ENCODE results near the gene FDXACB1.

FDXACB1 gene

DNA sequence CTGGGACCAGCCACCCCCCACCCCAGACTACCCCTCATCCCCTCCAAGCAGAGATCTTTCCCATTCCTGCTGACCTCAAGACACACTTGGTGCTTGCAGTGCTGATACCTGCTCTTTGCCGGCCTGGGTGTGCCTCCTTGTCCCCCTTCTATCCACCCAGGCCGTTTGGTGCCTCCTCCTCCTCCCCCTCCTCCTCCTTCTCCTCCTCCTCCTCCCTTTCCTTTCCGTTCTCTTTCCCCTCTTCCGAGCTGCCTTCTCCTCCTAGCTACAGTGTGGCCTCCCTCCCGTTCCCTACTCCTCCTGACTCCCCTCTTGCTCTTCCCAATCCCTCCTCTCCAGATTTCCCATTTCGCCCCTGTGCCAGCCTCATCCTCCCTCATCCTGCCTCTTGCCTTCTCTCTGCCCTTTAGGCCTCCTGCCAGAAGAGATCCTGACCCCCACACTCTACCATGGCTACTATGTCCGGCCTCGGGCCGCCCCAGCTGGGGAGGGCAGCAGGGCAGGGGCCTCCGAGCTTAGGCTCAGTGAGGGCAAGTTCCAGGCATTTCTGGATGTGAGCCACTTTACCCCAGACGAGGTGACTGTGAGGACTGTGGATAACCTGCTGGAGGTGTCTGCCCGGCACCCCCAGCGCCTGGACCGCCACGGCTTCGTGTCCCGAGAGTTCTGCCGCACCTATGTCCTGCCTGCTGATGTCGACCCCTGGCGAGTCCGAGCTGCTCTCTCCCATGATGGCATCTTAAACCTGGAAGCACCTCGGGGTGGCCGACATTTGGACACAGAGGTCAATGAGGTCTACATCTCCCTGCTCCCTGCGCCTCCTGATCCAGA, 34.3 kb upstream of the FDXACB1 start:
- TF ChIP-seq GATA3 (IDR thresholded peaks at IDR 0.05; ENCODE audit: low read depth, low read length) (no peak), GATA2 (IDR thresholded peaks at IDR 0.05; ENCODE audit: low read depth, low read length) (no peak)

DNA sequence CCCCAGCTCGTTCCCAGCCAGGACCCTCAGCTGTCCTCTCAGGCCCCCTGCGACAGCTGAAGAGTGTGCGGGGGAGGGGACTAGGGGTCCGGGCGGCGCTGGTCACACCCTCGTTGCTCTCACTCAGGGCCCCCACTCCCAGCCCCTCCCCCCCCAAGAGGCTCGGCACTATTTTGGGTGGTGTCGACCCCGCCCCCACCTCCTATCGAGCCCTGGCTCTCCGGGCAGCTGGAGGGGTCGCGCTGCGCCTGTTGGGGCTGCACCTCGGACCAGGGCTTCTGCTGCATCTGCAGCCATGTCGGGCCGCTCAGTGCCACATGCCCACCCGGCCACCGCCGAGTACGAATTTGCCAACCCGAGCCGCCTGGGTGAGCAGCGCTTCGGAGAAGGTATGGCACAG, 33.6 kb upstream of the FDXACB1 start, which contains the start of gene HSPB2:
TSS of gene HSPB2 (plus strand) at position 200 of the 400 bp plus-strand sequence. CDS start at position 296, 96 bp downstream.
- no peak for TF ChIP-seq GATA2 (IDR thresholded peaks at IDR 0.05; ENCODE audit: low read depth, low read length)
- TF ChIP-seq GATA3 (IDR thresholded peaks at IDR 0.05; ENCODE audit: low read depth, low read length) = no peak

DNA sequence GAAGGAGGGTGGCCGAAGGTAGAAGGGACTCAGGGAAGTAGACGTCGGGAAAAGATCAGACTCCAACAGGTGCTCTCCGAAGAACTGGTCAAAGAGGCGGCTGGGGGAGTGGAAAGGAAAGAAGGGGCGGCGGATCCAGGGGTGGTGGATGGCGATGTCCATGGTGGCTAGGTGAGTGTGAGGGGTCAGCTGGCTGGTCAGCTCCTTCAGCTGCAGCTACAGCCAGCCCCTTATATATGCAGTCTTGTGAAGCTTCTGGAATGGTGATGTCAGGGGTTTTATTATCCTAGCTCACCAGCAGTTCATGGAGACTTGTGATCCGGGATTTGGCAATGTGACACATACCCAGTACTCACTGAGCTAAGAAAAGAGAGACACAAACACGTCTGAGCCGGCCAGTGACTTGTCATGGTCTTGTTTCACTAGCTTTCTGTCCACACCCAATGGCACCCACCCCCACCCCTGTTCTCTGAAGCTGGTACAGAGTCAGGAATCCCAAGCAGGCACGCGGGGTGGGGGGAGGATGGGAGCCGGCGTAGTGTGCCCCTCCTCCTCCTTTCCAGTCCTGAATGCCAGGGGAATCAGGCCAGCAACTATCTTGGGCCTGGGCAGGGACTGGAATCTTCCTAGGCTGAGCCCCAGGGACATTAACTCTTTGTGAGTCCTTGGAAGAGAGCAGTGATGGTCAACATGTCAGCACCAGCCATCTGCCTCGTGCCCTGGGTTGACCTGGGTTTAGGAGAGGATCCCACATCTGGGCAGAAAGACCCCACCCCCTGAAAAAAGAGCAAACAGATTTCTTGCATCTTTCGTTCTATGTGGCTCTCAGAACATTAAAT, 32.8 kb upstream of the FDXACB1 start, which contains the start of gene CRYAB:
TSS of gene CRYAB (minus strand) at position 208 of the 839 bp plus-strand sequence. CDS start at position 162, 46 bp downstream.
- no peak for TF ChIP-seq GATA3 (IDR thresholded peaks at IDR 0.05; ENCODE audit: low read depth, low read length)
- TF ChIP-seq GATA2 (IDR thresholded peaks at IDR 0.05; ENCODE audit: low read depth, low read length) = no peak

DNA sequence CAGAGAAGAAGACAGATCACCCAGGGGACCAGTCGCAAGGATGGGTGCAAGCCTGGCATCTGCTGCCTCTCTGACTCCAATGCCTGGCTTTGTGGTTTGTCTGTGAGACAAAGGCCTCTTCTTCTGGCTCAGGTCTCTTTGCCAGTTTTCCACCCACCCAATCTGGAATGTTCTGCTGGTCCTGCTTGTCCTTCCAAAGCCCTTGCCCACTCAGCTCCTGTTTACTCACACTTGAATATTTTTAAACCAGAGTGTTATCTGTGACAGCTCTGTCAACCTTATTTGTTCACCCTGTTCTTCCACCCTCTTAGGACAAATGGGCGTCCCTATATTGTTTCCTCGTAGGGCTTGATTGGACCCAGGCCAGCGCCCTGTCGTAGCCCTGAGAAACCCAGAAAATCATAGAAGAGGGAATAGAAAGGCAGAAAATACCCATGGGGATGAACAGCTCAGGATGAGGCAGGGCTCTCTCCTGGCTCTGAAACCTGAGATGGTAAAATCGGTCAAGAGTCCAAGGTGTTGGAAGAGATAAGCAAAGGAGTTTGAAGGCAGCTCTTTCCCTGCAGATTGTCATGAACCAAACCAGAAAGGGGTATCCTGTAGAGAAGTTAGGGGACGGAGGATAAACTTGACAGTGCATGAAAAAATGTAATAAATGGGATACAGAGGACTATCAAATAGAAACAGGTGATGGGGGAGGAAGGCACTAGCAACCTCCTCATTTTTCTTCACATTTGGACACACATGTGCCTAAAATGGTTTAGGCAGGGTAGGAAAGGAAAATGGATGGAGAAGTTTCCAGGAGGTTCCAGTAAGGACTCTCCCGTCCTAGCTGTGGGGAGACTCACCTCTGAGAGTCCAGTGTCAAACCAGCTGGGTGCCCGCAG, 32.0 kb upstream of the FDXACB1 start:
- no peak for TF ChIP-seq GATA3 (IDR thresholded peaks at IDR 0.05; ENCODE audit: low read depth, low read length)
- TF ChIP-seq GATA2 (IDR thresholded peaks at IDR 0.05; ENCODE audit: low read depth, low read length) = no peak

DNA sequence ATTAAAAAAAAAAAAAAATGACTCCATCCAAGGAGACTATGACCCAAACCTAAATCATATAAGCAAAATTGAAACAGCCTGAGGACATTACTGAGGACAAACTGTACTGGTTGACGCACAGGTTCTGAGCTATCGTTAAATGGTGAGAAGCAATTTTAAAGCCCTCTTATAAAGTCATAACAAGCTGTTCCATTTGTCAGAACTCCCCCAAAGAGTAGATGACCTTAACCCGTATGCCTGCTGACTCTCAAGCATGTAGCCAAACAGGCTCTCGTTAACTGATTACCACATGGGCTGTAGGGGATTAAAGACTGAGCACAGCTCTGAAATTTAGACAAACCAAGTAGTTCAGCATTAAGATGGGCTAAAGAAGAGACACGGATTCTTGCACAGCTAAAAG, 30.4 kb upstream of the FDXACB1 start:
- no peak for TF ChIP-seq GATA3 (IDR thresholded peaks at IDR 0.05; ENCODE audit: low read depth, low read length)
- no peak for TF ChIP-seq GATA2 (IDR thresholded peaks at IDR 0.05; ENCODE audit: low read depth, low read length)

DNA sequence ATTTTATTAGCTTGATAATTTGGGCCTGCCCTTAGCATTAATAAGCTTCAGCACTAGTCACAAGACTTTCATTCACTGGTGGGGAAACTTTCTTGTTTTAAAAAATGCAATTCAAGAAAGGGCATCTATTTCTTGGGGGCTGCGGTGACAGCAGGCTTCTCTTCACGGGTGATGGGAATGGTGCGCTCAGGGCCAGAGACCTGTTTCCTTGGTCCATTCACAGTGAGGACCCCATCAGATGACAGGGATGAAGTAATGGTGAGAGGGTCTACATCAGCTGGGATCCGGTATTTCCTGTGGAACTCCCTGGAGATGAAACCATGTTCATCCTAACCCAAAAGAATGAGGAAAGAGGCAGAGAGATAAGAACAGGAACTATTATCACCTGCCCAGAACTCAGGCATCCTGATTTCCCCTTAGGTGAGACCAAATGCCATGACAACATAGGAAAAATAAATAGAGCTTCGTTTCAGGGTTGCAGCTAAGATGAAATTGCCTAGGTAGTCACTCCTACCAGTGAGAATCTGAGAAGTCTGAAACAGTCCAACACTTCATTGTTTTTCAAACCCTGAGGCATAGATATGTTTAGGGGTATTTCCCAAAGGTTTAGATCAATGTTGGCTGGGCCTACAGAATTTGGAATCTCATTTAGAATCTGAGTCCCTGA, 29.8 kb upstream of the FDXACB1 start:
- TF ChIP-seq GATA3 (IDR thresholded peaks at IDR 0.05; ENCODE audit: low read depth, low read length) (no peak), GATA2 (IDR thresholded peaks at IDR 0.05; ENCODE audit: low read depth, low read length) (no peak)

DNA sequence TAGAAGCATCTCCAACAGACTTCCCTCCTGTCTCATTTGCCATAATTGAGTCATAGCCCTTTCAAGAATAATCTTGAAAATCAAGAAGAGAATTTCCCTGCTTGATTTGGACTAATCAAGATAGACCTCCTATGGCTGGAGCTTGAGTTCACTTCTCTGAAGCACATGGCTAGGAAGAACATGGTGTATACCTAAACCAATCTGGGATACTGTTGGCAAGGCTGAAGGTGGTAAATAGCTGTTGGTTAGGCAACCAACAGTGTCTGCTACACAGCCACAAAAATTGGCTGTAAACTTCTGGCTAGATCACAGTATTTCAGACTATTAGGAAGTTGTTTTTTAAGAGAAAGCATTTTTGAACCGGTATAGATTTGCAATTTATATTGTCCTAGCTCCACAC, 27.7 kb upstream of the FDXACB1 start:
- TF ChIP-seq GATA2 (IDR thresholded peaks at IDR 0.05; ENCODE audit: low read depth, low read length) (no peak), GATA3 (IDR thresholded peaks at IDR 0.05; ENCODE audit: low read depth, low read length) (no peak)

DNA sequence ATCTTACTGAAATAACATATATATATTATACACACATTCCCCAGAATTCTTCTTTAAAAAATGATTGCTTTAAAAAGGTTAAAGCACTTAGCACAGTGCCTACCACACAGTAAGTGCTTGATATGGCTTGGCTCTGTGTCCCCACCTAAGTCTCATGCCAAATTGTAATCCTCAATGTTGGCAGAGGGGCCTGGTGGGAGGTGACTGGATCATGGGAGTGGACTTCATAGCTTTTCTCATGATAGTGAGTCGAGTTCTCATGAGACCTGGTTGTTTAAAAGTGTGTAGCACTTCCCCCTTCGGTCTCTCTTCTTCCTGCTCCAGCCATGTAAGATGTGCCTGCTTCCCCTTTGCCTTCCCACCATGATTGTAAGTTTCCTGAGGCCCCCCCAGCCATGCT, 26.4 kb upstream of the FDXACB1 start:
- TF ChIP-seq GATA3 (IDR thresholded peaks at IDR 0.05; ENCODE audit: low read depth, low read length) (no peak), GATA2 (IDR thresholded peaks at IDR 0.05; ENCODE audit: low read depth, low read length) (no peak)

DNA sequence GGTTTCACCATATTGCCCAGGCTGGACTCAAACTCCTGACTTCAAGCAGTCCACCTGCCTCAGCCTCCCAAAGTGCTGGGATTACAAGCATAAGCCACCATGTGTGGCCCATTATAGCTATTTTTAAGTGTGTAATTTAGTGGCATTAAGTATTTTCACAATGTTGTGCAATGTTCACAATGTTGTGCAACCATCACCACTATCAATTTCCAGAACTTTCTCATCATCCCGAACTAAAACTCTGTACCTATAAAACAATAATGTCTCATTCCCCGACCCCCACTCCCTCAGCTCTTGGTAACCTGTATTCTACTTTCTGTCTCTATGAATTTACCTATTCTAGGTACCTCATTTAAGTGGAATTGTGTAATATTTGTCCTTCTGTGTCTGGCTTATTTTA, 7.9 kb upstream of the FDXACB1 start:
- TF ChIP-seq GATA3 (IDR thresholded peaks at IDR 0.05; ENCODE audit: low read depth, low read length) (no peak), GATA2 (IDR thresholded peaks at IDR 0.05; ENCODE audit: low read depth, low read length) (no peak)

DNA sequence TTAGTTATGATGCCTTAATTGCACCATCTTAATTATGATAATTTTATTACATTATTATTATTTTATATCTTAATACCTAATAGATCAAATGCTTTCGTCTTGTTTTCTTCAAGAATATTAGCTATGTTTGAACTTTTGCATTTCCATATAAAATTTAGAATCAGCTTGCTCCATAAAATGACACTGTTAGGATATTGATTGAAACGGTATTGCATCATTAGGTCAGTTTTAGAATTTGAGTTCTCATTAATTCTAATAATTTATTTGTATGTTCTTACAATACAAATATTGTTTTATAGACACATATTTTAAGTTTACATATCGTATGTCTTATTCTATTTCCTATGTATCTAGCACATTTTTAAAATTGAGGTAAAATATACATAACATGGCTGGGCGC, 7.1 kb upstream of the FDXACB1 start:
- TF ChIP-seq GATA3 (IDR thresholded peaks at IDR 0.05; ENCODE audit: low read depth, low read length) (no peak), GATA2 (IDR thresholded peaks at IDR 0.05; ENCODE audit: low read depth, low read length) (no peak)

DNA sequence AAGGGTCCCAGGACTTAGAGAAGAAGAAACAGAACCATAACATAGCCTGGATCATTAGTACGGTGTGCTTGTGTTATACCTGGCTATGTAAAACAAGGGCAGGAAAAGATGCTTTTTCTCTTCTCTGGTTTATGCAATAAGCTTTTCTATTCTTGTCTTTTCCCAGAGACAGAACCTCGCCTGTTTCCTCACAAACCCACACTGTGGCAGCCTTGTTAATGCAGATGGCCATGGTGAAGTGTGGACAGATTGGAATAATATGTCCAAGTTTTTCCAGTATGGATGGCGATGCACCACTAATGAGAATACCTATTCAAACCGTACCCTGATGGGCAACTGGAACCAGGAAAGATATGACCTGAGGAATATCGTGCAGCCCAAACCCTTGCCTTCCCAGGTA, 3.2 kb upstream of the FDXACB1 start:
- no peak for TF ChIP-seq GATA2 (IDR thresholded peaks at IDR 0.05; ENCODE audit: low read depth, low read length)
- TF ChIP-seq GATA3 (IDR thresholded peaks at IDR 0.05; ENCODE audit: low read depth, low read length) = no peak

DNA sequence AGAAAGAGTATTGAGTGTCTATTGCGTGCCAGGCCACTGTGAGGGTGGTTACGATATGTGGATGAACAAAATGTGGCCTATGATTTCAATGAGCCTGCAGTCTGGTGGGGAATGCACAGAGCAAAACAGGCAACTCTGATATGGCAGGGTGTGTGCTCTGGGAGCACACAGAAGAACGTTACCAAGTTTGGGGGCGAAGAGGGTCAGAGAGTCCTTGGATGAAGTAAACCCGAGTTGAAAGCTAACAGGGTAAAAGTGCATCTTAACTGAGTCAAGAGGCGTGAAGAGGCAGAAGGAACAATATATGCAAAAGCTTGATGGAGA, 634 bp upstream of the FDXACB1 start:
- TF ChIP-seq GATA2 (IDR thresholded peaks at IDR 0.05; ENCODE audit: low read depth, low read length) = no peak
- no peak for TF ChIP-seq GATA3 (IDR thresholded peaks at IDR 0.05; ENCODE audit: low read depth, low read length)

DNA sequence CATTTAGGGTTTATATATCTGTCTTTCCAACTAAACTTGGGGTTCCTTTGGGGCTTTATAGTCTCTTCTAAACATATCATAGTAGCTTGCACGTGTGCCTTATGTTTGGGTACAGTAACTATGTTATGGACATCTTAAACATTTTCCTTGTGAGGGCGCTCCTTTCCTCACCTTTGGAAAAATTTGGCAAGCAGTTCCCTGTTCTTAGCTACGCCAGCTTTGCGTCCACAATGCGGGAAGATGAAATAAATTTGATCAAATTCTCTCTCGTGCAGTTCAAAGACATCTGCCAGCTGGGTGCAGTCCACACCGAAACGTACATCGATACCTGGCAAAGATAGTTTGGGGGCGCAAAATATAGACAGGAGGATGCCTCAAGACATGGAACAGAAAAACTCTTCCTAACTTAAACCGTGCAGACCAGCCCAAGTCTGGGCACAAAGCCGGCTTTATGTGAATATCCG, 548 bp downstream of the FDXACB1 start:
- TF ChIP-seq GATA2 (IDR thresholded peaks at IDR 0.05; ENCODE audit: low read depth, low read length) (no peak), GATA3 (IDR thresholded peaks at IDR 0.05; ENCODE audit: low read depth, low read length) (no peak)
